Hepatocyte (in vitro differentiated cells): Measurements from ENCODE around the gene FNDC3B.

Experiments
- CTCF ChIP-seq: fragments of 200-600 bp; sonication (generic); IDR thresholded peaks from 2 replicates; pipeline ENCODE4 v1.5.1; 2016; ENCODE audit warnings: antibody characterized with exemption, mild to moderate bottlenecking; ENCODE audit not compliant: poor library complexity
- EZH2 ChIP-seq: fragments of 200-600 bp; sonication (generic); IDR thresholded peaks from 2 replicates; pipeline ENCODE4 v1.6.1; 2016; ENCODE audit warnings: antibody characterized with exemption, mild to moderate bottlenecking, borderline replicate concordance

- TF ChIP-seq CTCF (no peak), EZH2 (no peak)
Observed at GRCh38 chr3:172446198-172446597, 406.8 kb downstream of the FNDC3B start.
